Mesodermal cell (in vitro differentiated cells): ENCODE results near the gene SYNE1. TPM values are rescaled to one million over a fixed set of nuclear protein-coding genes. Genes with fewer than 3 reads are reported as not detected.
"Not testable (repeated sequence)": the region's sequence is repeated elsewhere in the genome, so short reads cannot be mapped to it uniquely, and the experiment has no call there.

Experiments used
- H3K27ac ChIP-seq: 2 replicates; pipeline ENCODE4 v1.7.0; 2013; ENCODE audit warnings: mild to moderate bottlenecking, low read depth, low read length, moderate library complexity; ENCODE audit not compliant: severe bottlenecking
- H3K36me3 ChIP-seq: 2 replicates; pipeline ENCODE4 v1.7.1; 2013; ENCODE audit warnings: mild to moderate bottlenecking, low read length, moderate library complexity; ENCODE audit not compliant: control insufficient read depth, insufficient read depth
- H3K4me1 ChIP-seq: one replicate; pipeline ENCODE4 v1.7.1; 2013; ENCODE audit warnings: mild to moderate bottlenecking, low read length; ENCODE audit not compliant: insufficient read depth, control insufficient read depth, poor library complexity, severe bottlenecking
- H3K4me3 ChIP-seq: 2 replicates; pipeline ENCODE4 v1.7.0; 2013; ENCODE audit warnings: low read length, control low read depth, mild to moderate bottlenecking; ENCODE audit not compliant: insufficient read depth, poor library complexity, severe bottlenecking; ENCODE audit errors: extremely low read depth
- H3K9me3 ChIP-seq: 2 replicates; pipeline ENCODE4 v1.7.1; 2013; ENCODE audit warnings: mild to moderate bottlenecking, low read length, moderate library complexity; ENCODE audit not compliant: control insufficient read depth
- WGBS, 2 experiments: methylation state at CpG; one replicate each; pipeline ENCODE4 v1.1.5; 2013; ENCODE audit warnings: missing lambda C conversion rate in 2 of 2; ENCODE audit not compliant: insufficient coverage in 2 of 2; 5-methylcytosine and 5-hydroxymethylcytosine counted together
- polyA plus RNA-seq, 2 experiments: library from polyadenylated mRNA; stranded (reverse); fragments of 50-300 nt; gene quantifications; one replicate each; pipeline ENCODE4 v1.2.3, GENCODE V29; 2013

The SYNE1 gene
- polyA plus RNA-seq (2013, experiment 1 of 2): 23.0 TPM
- polyA plus RNA-seq (2013, experiment 2 of 2): 16.9 TPM

DNA sequence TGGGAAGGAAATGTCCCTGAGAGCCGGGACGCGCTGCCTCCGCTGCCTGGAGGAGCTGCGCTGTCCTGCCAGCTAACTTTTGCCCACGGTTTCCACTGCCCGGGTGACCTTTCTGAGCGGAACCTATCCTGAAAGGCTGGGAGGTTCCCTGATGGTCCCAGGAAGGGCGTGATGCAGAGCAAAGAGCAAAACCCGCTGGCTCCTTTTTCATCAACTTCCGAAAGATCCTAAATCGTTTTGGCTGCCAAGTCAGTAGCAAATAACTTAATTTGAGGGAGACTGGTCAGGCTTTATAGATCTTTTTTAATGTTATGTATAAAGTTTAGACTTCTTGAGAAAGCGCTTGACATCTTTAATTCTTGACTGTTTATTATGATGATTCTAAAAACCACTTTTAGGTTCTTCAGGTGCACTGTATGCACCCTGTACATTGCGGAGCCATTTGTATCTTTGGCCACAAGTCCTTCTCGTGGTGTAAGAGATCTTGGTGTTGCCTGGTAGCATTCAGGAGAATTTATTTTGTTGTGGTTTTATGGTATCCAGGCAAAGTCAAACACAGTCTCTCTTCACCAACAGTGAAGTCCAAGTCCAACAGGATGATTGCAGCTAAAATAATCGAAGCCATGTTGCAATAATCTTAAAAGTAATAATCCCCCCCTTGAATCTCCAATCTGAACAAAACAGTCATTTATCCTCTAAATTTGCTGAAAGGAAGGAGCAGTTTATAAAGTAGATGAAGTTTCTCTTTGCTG is at the start of gene SYNE1:
Gene SYNE1 (minus strand): TSS at position 67 of the 752 bp plus-strand sequence. CDS start 9,031 bp downstream, outside the sequence.
- H3K4me3 ChIP-seq: peak within 1 kb of the TSS; percentile 54
- H3K4me1 ChIP-seq: no peaks in the 10 kb centered on the region
- WGBS, 2 experiments: 9 to 15% methylated on average over 12 to 13 of the region's 16 CpGs
- H3K9me3 ChIP-seq: no peaks in the 10 kb centered on the region
- H3K27ac ChIP-seq: no peak within 1 kb of the TSS
- H3K36me3 ChIP-seq: no peaks in the 10 kb centered on the region

DNA sequence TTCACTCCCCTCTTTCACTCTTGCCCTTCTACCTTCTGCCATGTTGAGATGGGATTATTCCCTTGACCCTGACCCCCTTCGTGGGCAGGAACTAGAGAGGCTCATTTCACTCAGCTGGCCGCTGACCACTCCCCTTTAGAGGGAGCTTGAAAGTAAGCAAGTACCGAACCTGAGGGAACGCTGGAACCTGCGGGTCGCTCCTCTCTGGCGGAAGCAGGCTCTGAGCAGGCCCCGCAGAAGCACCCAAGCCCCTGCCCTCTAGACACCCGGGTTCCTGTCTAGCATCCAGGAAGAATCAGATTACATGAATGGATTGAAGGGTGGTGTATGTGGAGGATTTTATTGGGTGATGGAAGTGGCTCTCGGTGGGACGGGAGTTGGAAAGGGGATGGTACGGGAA is 48.7 kb upstream of the SYNE1 start:
- Histone ChIP-seq H3K9me3 (no peaks in the 10 kb centered on the region), H3K4me3 (no peak overlapping the region), H3K36me3 (no peaks in the 10 kb centered on the region), H3K27ac (no peak overlapping the region), H3K4me1 (peaks cover 4% of the 10 kb centered on the region)
- WGBS, 2 experiments: 94 to 98% methylated on average over 11 of the region's 12 CpGs

DNA sequence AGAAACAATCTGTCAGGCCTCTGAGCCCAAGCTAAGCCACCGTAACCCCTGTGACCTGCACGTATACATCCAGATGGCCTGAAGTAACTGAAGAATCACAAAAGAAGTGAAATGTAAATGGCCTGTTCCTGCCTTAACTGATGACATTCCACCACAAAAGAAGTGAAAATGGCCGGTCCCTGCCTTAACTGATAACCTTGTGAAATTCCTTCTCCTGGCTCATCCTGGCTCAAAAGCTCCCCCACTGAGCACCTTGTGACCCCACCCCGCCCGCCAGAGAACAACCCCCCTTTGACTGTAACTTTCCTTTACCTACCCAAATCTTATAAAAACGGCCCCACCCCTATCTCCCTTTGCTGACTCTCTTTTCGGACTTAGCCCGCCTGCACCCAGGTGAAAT is 45.8 kb upstream of the SYNE1 start:
- not testable (repeated sequence) for H3K36me3 ChIP-seq, H3K9me3 ChIP-seq, H3K27ac ChIP-seq, H3K4me3 ChIP-seq, H3K4me1 ChIP-seq
- 16 to 33% methylated on average over 3 to 4 of the region's 8 CpGs for WGBS, 2 experiments

DNA sequence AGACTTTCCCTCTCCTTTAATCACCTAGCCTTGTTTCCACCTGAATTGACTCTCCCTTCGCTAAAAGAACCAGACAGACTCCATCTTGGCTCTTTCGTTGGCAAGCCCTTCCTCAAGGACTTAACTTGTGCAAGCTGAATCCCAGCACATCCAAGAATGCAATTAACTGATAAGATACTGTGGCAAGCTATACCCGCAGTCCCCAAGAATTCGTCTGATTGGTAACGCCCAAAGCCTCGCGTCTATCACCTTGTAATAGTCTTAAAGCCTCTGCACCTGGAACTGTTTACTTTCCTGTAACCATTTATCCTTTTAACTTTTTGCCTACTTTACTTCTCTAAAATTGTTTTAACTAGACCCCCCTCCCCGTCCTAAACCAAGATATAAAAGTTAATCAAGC is 45.0 kb upstream of the SYNE1 start:
- H3K4me1 ChIP-seq: peaks cover 4% of the 10 kb centered on the region
- H3K9me3 ChIP-seq: no peaks in the 10 kb centered on the region
- H3K4me3 ChIP-seq: no peak overlapping the region
- H3K27ac ChIP-seq: no peak overlapping the region
- WGBS, 2 experiments: 62 to 71% methylated on average over 7 to 8 of the region's 8 CpGs
- no peaks in the 10 kb centered on the region for H3K36me3 ChIP-seq

- no peak overlapping the region for H3K4me3 ChIP-seq
- no peak overlapping the region for H3K27ac ChIP-seq
- H3K36me3 ChIP-seq: no peaks in the 10 kb centered on the region
- peaks cover 4% of the 10 kb centered on the region for H3K4me1 ChIP-seq
- no peaks in the 10 kb centered on the region for H3K9me3 ChIP-seq
- WGBS, 2 experiments: 30 to 35% methylated on average over 2 of the region's 3 CpGs
Observed at GRCh38 chr6:152680879-152681517, 43.8 kb upstream of the SYNE1 start.

GRCh38 chr6:152680151-152680550 is 43.0 kb upstream of the SYNE1 start:
- no peaks in the 10 kb centered on the region for H3K9me3 ChIP-seq
- no peak overlapping the region for H3K27ac ChIP-seq
- 82 to 88% methylated on average over 1 of the region's 1 CpG for WGBS, 2 experiments
- no peak overlapping the region for H3K4me3 ChIP-seq
- peaks cover 4% of the 10 kb centered on the region for H3K4me1 ChIP-seq
- no peaks in the 10 kb centered on the region for H3K36me3 ChIP-seq

DNA sequence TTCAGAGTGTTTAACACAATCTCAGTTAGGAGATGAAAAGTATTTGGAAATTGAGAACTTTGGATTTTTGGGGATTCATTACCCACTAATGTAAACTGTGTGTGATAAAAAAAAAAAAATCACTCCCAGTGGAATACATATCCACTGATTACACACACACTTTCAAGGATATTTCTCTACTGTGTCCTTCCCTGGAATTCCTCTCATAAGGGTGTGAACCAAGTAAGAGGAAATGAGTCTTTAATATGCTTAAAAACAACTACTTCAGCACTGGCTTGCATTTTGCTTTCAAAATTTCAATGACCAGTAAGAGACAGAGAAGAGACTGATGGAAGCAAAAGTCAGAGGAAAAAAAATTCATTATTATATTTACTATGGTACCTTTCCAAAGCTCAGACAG is 36.1 kb upstream of the SYNE1 start:
- Histone ChIP-seq H3K4me1 (no peaks in the 10 kb centered on the region), H3K36me3 (no peaks in the 10 kb centered on the region), H3K27ac (no peak overlapping the region), H3K9me3 (no peaks in the 10 kb centered on the region), H3K4me3 (no peak overlapping the region)

DNA sequence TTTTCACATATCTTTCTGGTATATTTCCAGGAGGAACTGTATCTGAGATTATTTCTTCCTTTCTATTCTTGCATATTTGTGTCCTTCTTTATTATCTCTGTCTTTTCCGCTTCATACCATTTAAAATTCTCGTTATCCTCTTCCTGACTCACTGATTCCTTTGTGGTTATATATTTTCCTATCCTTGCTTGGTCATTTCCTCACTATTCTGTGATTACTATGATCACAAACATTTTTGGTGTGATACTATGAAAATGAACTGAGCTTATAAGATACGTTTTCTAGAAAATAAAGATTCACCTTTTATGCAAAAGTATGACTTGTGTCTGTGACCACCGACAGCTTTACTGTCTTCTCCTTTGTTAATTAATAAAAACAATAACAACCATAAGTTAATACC is 34.0 kb upstream of the SYNE1 start:
- 83% methylated on average over 1 of the region's 4 CpGs; no CpG with 5 or more reads in 1 of the 2 experiments for WGBS, 2 experiments
- no peak overlapping the region for H3K27ac ChIP-seq
- H3K36me3 ChIP-seq: no peaks in the 10 kb centered on the region
- no peaks in the 10 kb centered on the region for H3K4me1 ChIP-seq
- H3K9me3 ChIP-seq: no peaks in the 10 kb centered on the region
- no peak overlapping the region for H3K4me3 ChIP-seq

DNA sequence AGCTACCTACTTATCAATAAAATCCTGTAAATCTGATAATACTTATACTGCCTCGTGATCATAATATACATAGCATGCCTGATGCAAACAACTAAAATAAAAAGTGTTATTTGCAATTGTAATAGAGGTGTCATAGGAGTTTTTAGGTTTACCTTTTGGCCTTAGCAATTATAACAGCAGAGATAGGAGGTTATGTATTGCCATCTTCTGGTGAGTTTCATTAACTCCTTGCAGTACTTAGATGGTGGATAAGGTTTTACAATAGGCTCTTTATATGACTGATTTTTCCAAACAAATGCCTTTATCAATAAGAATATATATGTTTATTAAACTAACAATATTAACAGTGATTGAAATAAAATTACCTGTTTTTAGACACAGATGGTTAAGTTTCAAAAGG is 32.7 kb upstream of the SYNE1 start:
- H3K27ac ChIP-seq: no peak overlapping the region
- H3K4me1 ChIP-seq: no peaks in the 10 kb centered on the region
- no peak overlapping the region for H3K4me3 ChIP-seq
- H3K9me3 ChIP-seq: no peaks in the 10 kb centered on the region
- H3K36me3 ChIP-seq: no peaks in the 10 kb centered on the region
- WGBS, 2 experiments: no CpG with 5 or more reads among the region's 1 CpG

DNA sequence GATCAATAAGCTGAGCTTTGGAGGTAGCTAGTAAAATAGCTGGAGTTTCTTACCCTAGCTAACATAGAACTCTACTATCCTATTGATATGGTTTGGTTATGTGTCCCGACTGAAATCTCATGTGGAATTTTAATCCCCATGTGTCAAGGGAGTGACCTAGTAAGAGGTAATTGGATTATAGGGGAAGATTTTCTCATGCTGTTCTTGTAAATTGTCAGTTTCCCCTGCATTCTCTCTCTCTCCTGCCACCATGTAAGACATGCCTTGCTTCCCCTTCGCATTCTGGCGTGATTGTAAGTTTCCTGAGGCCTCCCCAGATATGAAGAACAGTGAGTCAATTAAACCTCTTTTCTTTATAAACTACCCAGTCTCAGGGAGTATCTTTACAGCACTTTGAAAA is 24.6 kb upstream of the SYNE1 start:
- Histone ChIP-seq H3K27ac (no peak overlapping the region), H3K4me1 (no peaks in the 10 kb centered on the region), H3K4me3 (no peak overlapping the region), H3K36me3 (no peaks in the 10 kb centered on the region), H3K9me3 (no peaks in the 10 kb centered on the region)
- 70% methylated on average over 2 of the region's 3 CpGs; no CpG with 5 or more reads in 1 of the 2 experiments for WGBS, 2 experiments

GRCh38 chr6:152651986-152652385 is 14.8 kb upstream of the SYNE1 start:
- no peaks in the 10 kb centered on the region for H3K36me3 ChIP-seq
- WGBS, 2 experiments: 64 to 75% methylated on average over 3 of the region's 3 CpGs
- H3K4me3 ChIP-seq: no peak overlapping the region
- no peaks in the 10 kb centered on the region for H3K9me3 ChIP-seq
- no peak overlapping the region for H3K27ac ChIP-seq
- no peaks in the 10 kb centered on the region for H3K4me1 ChIP-seq
